A549 (cell line): ENCODE data around the gene FGG. TPM values are rescaled to one million over a fixed set of nuclear protein-coding genes. Genes with fewer than 3 reads are reported as not detected.
A peak's percentile ranks its signal among the peaks of the same experiment; 100 is the strongest.

Experiments
- ATAC-seq, 2 experiments: fragments of 200-7000 bp in 1 of 2; fragments of >200 bp in 1 of 2; cut with Nextera tagmentation in 1 of 2; cut with Tn5 transposase in 1 of 2; 3 replicates each; pipeline versions ENCODE4 v1.8.0 to v1.9.1; 2018 to 2020; ENCODE audit warnings: mild to moderate bottlenecking in 1 of 2, moderate library complexity in 1 of 2
- CTCF ChIA-PET: fragments of 300-600 bp; sonication (Branson Sonifier 250); formaldehyde crosslinking; extraction: SDS; loops from one replicate; lab custom pipeline; 2021; ENCODE audit warnings: antibody characterized with exemption, inconsistent platforms; lab: Yijun Ruan, JAX
- POLR2A ChIA-PET: fragments of 350-600 bp; formaldehyde crosslinking; extraction: SDS; loops from one replicate; lab custom pipeline; 2021; ENCODE audit warnings: antibody characterized with exemption, inconsistent platforms; lab: Yijun Ruan, JAX
- DNase-seq, 2 experiments: peaks; one replicate each; pipeline versions ENCODE4 v3.0.0 to v3.0.0-alpha.2; 2011 to 2016; ENCODE audit warnings: low read depth in 1 of 2, low spot score in 1 of 2
- FAIRE-seq: peaks from 2 replicates; lab custom pipeline; 2011; peaks lifted over from hg19 to GRCh38; lab: Jason Lieb, UNC
- H3K27ac ChIP-seq, 2 experiments: fragments of >200 bp; sonication (Bioruptor Twin); formaldehyde crosslinking; 3 replicates each; pipeline ENCODE4 v1.5.1; 2016 to 2017
- H3K4me1 ChIP-seq: fragments of >200 bp; sonication (Bioruptor Twin); formaldehyde crosslinking; 3 replicates; pipeline ENCODE4 v1.6.1; 2016
- H3K4me2 ChIP-seq: fragments of >200 bp; sonication (Bioruptor Twin); formaldehyde crosslinking; 3 replicates; pipeline ENCODE4 v1.6.1; 2016
- H3K4me3 ChIP-seq: fragments of >200 bp; sonication (Bioruptor Twin); formaldehyde crosslinking; 3 replicates; pipeline ENCODE4 v1.5.1; 2016
- H3K9me3 ChIP-seq: fragments of >200 bp; sonication (Bioruptor Twin); formaldehyde crosslinking; 3 replicates; pipeline ENCODE4 v1.6.1; 2016
- BHLHE40 ChIP-seq: IDR thresholded peaks from 2 replicates; pipeline ENCODE4 v1.6.1; 2012; ENCODE audit warnings: low read depth, low read length, inconsistent platforms
- CEBPB ChIP-seq, 2 experiments: fragments of >200 bp in 1 of 2; sonication (Bioruptor Twin) in 1 of 2; formaldehyde crosslinking in 1 of 2; IDR thresholded peaks; 2 replicates each; pipeline ENCODE4 v1.6.1; 2012 to 2016
- EHF ChIP-seq: fragments of 250-450 bp; sonication (Bioruptor Pico); IDR thresholded peaks from 2 replicates; pipeline ENCODE4 v1.5.0; 2020; ENCODE audit warnings: mild to moderate bottlenecking
- ELK1 ChIP-seq: fragments of 150-350 bp; IDR thresholded peaks from 2 replicates; pipeline ENCODE4 v1.6.1; 2014; ENCODE audit warnings: low read depth, mild to moderate bottlenecking, low read length
- EP300 ChIP-seq, 2 experiments: fragments of >200 bp; sonication (Bioruptor Twin); formaldehyde crosslinking; IDR thresholded peaks; 2 replicates in 1 of 2; 3 replicates in 1 of 2; pipeline ENCODE4 v1.6.1; 2016 to 2017
- GATA3 ChIP-seq: IDR thresholded peaks from 2 replicates; pipeline ENCODE4 v1.6.1; 2012; ENCODE audit warnings: borderline replicate concordance
- HOXB13 ChIP-seq: fragments of 250-450 bp; sonication (Bioruptor Pico); IDR thresholded peaks from 2 replicates; pipeline ENCODE4 v1.5.0; 2020; ENCODE audit warnings: low read depth, mild to moderate bottlenecking, moderate library complexity
- HOXB5 ChIP-seq: fragments of 250-450 bp; sonication (Bioruptor Pico); IDR thresholded peaks from 2 replicates; pipeline ENCODE4 v1.5.0; 2020; ENCODE audit warnings: mild to moderate bottlenecking, moderate library complexity
- JUN ChIP-seq, 2 experiments: fragments of >200 bp; sonication (Bioruptor Twin); formaldehyde crosslinking; IDR thresholded peaks; 2 replicates in 1 of 2; 3 replicates in 1 of 2; pipeline ENCODE4 v1.6.1; 2016 to 2017
- MAFK ChIP-seq: fragments of 450-650 bp; IDR thresholded peaks from 2 replicates; pipeline ENCODE4 v1.6.1; 2014; ENCODE audit not compliant: partially characterized antibody
- NFE2L2 ChIP-seq: fragments of 150-350 bp; conservative IDR thresholded peaks from 2 replicates; pipeline ENCODE4 v1.6.1; 2014; ENCODE audit warnings: low read length
- NPAS2 ChIP-seq: fragments of 250-450 bp; sonication (Bioruptor Pico); IDR thresholded peaks from 2 replicates; pipeline ENCODE4 v1.8.0; 2022; ENCODE audit warnings: mild to moderate bottlenecking, moderate library complexity, borderline replicate concordance
- NR3C1 ChIP-seq: fragments of >200 bp; sonication (Bioruptor Twin); formaldehyde crosslinking; IDR thresholded peaks from 3 replicates; pipeline ENCODE4 v1.6.1; 2017
- PBX3 ChIP-seq: IDR thresholded peaks from 2 replicates; pipeline ENCODE4 v1.6.1; 2012
- PHF8 ChIP-seq: fragments of 200-600 bp; sonication (generic); IDR thresholded peaks from 2 replicates; pipeline ENCODE4 v1.6.1; 2016; ENCODE audit warnings: low read depth, mild to moderate bottlenecking, antibody characterized with exemption, moderate library complexity, borderline replicate concordance
- RAD21 ChIP-seq, 2 experiments: fragments of >200 bp in 1 of 2; sonication (Bioruptor Twin) in 1 of 2; formaldehyde crosslinking in 1 of 2; IDR thresholded peaks in 1 of 2; conservative IDR thresholded peaks in 1 of 2; 2 replicates in 1 of 2; 3 replicates in 1 of 2; pipeline ENCODE4 v1.6.1; 2012 to 2018; ENCODE audit warnings: inconsistent platforms in 1 of 2
- RCOR1 ChIP-seq: fragments of 150-350 bp; IDR thresholded peaks from 2 replicates; pipeline ENCODE4 v1.6.1; 2014; ENCODE audit warnings: antibody characterized with exemption, low read length, low read depth
- REST ChIP-seq: fragments of 200-600 bp; sonication (generic); IDR thresholded peaks from 2 replicates; pipeline ENCODE4 v1.6.1; 2016; ENCODE audit warnings: antibody characterized with exemption, mild to moderate bottlenecking, moderate library complexity
- SREBF2 ChIP-seq: fragments of 450-650 bp; IDR thresholded peaks from 2 replicates; pipeline ENCODE4 v1.6.1; 2014; ENCODE audit warnings: mild to moderate bottlenecking, moderate library complexity
- TFCP2L1 ChIP-seq: fragments of 250-450 bp; sonication (Bioruptor Pico); IDR thresholded peaks from 2 replicates; pipeline ENCODE4 v1.5.0; 2021; ENCODE audit warnings: mild to moderate bottlenecking
- ZC3H11A ChIP-seq: fragments of 450-650 bp; IDR thresholded peaks from 2 replicates; pipeline ENCODE4 v1.6.1; 2014; ENCODE audit warnings: antibody characterized with exemption, mild to moderate bottlenecking
- ZFP36 ChIP-seq: fragments of 450-650 bp; IDR thresholded peaks from 2 replicates; pipeline ENCODE4 v1.6.1; 2014; ENCODE audit warnings: borderline replicate concordance; ENCODE audit not compliant: partially characterized antibody
- ZNF302 ChIP-seq: fragments of 250-450 bp; sonication (Bioruptor Pico); IDR thresholded peaks from 2 replicates; pipeline ENCODE4 v1.9.0; 2021; ENCODE audit warnings: inconsistent platforms, mild to moderate bottlenecking, moderate library complexity
- WGBS: methylation state at CpG from one replicate; pipeline ENCODE4 v1.1.6; 2017; ENCODE audit errors: missing lambda C conversion rate; 5-methylcytosine and 5-hydroxymethylcytosine counted together
- polyA plus RNA-seq, 4 experiments: library from polyadenylated mRNA; depleted of rRNA in 3 of 4; stranded (reverse); fragments of >200 nt; fragmentation: RNase III in 1 of 4; extraction: RNeasy Plus Mini Kit Qiagen cat#74134 plus additional on column Dnase treatment in 1 of 4; gene quantifications; 2 replicates in 3 of 4; 3 replicates in 1 of 4; pipeline ENCODE4 v1.2.3, GENCODE V29; 2011 to 2017
- TF ChIP-seq, protein P1 (sequence below): fragments of >200 bp; sonication (Bioruptor Twin); formaldehyde crosslinking; IDR thresholded peaks from 2 replicates; pipeline ENCODE4 v1.6.1; 2016

Gene FGG
- polyA plus RNA-seq, 2 of the 4 experiments (the other 2 are of a cell fraction): 4.8 to 132 TPM

DNA sequence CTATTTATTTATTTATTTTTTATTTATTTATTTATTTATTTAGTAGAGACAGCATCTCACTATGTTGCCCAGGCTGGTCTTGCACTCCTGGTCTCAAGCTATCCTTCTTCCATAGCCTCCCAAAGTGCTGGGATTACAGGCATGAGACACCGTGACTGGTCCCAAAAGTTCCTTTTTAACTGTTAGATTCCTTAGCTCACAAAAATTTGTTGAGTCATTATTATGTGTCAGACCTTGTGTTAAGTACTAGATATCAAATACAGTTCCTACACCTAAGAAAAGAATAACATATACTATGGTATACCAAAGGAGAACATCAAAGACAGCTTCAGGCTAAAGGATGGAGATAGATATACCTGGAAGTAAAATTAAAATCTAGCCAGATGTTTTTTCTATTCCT, 33.5 kb downstream of the FGG start:
- Histone ChIP-seq H3K4me1 (peaks cover 31% of the 10 kb centered on the region), H3K27ac (peak overlapping the region; percentile 70 to 81), H3K4me2 (peak overlapping the region; percentile 62), H3K9me3 (no peaks in the 10 kb centered on the region), H3K4me3 (no peak overlapping the region)
- ChIA-PET CTCF (interaction anchor here (1.0 kb wide), 1 partner anchor 20 kb away, joined by 3 read pairs; no protein-coding TSS in a partner anchor), POLR2A (no interaction called here)
- no peak for TF ChIP-seq ZFP36
- peak; percentile 36; the same call in 1 of the 2 replicates for TF ChIP-seq NFE2L2
- TF ChIP-seq NPAS2 (CRISPR knock-in tag): no peak
- TF ChIP-seq HOXB5 (CRISPR knock-in tag): no peak
- peak; percentile 77 for TF ChIP-seq ZC3H11A
- TF ChIP-seq RCOR1: no peak
- peak; percentile 81 for TF ChIP-seq MAFK
- 15% methylated on average over 1 of the region's 1 CpG for WGBS
- peak in 1 of 2 experiments; percentile 26; a peak in 2 of 6 replicates for ATAC-seq
- no peak for FAIRE-seq
- DNase-seq: peak in 1 of 2 experiments; percentile 28

DNA sequence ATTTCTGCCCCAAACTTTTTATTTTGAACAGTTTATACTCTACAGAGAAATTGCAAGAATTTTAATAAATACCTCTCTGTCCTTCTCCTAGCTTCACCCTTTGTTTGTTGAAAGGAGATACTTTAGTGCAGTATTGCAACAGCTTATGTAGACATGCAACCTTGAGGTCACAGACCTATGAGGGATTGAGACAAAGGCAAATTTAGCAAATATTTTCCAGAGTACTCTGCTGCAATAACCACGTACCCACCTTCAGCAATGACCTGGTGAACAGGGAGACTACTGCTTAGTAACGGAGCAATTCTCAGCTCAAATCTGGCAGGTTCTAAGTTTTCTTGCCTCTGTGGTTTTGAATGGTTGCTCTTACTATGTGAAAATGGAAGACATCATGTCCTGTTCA, 35.1 kb downstream of the FGG start:
- peak overlapping the region; percentile 70 to 75 for H3K27ac ChIP-seq
- 20% methylated on average over 2 of the region's 2 CpGs for WGBS
- FAIRE-seq (no peak), ATAC-seq (peak in 1 of 2 experiments; percentile 75; a peak in 3 of 6 replicates), DNase-seq (peak in 1 of 2 experiments; percentile 65)
- H3K9me3 ChIP-seq: no peaks in the 10 kb centered on the region
- H3K4me1 ChIP-seq: peaks cover 35% of the 10 kb centered on the region
- H3K4me2 ChIP-seq: peak overlapping the region; percentile 62
- CTCF ChIA-PET: interaction anchor here (1.4 to 1.6 kb wide), 2 partner anchors 18 to 41 kb away, joined by 4 read pairs; no protein-coding TSS in a partner anchor
- H3K4me3 ChIP-seq: 0 out of 3 replicates have a peak overlapping the region, but pooled peaks have one; percentile 5
- TF ChIP-seq SREBF2 (no peak), CEBPB (IDR thresholded peaks at IDR 0.05) (peak; percentile 82 to 89), EP300 (IDR thresholded peaks at IDR 0.05) (peak; percentile 48 to 59; a peak in 2 of 5 replicates), PBX3 (no peak), NR3C1 (no peak), REST (no peak), EHF (CRISPR knock-in tag) (no peak), JUN (IDR thresholded peaks at IDR 0.05) (peak in 1 of 2 experiments; percentile 46; a peak in 1 of 5 replicates), ZNF302 (no peak), GATA3 (peak; percentile 72)
- TF ChIP-seq, protein P1, sequence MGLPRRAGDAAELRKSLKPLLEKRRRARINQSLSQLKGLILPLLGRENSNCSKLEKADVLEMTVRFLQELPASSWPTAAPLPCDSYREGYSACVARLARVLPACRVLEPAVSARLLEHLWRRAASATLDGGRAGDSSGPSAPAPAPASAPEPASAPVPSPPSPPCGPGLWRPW: peak; percentile 47; the same call in 1 of the 2 replicates
- POLR2A ChIA-PET: no interaction called here

DNA sequence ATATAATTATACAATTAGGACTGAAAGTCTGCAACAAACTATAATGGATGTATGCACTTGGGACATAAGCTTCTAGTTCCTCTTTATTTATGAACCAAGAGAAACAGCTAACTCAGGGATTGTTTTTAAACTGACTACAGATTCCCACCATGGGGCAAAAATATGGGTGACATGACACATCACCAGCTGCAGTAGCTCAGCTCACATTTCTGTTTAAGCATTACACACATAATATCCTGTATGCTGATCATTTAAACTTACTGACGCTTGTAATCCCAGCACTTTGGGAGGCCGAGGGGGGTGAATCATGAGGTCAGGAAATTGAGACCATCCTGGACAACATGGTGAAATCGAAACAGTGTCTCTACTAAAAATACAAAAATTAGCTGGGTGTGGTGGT, 38.1 kb downstream of the FGG start:
- ATAC-seq (no peak), FAIRE-seq (no peak), DNase-seq (no peak)
- ChIA-PET POLR2A (no interaction called here), CTCF (interaction anchor here (0.9 kb wide), 1 partner anchor 24 kb away, joined by 4 read pairs; the partner anchor contains the start of gene PLRG1)
- H3K4me3 ChIP-seq: no peak overlapping the region
- H3K27ac ChIP-seq: no peak overlapping the region
- no peak overlapping the region for H3K4me2 ChIP-seq
- no peaks in the 10 kb centered on the region for H3K9me3 ChIP-seq
- 86% methylated on average over 3 of the region's 3 CpGs for WGBS
- peaks cover 38% of the 10 kb centered on the region for H3K4me1 ChIP-seq
- TF ChIP-seq SREBF2 (no peak), BHLHE40 (no peak), RAD21 (conservative IDR thresholded peaks at IDR 0.05 in 1 of 2, IDR thresholded peaks at IDR 0.05 in 1 of 2) (no peak), TFCP2L1 (no peak), PHF8 (no peak), ELK1 (no peak), HOXB13 (no peak), EP300 (IDR thresholded peaks at IDR 0.05) (no peak), REST (no peak)
- TF ChIP-seq, protein P1: no peak
